Left lobe of liver (tissue), 2 donors: Measurements from ENCODE around the gene CAV1. TPM values are rescaled to one million over a fixed set of nuclear protein-coding genes. Genes with fewer than 3 reads are reported as not detected.

Source experiments
- ATAC-seq: fragments of 200-7000 bp; cut with Tn5 transposase; one replicate; pipeline ENCODE4 v1.9.1; 2020; ENCODE audit warnings: mild to moderate bottlenecking, moderate library complexity
- DNase-seq: peaks from one replicate; pipeline ENCODE4 v3.0.0-alpha.2; 2020; ENCODE audit warnings: low spot score
- total RNA-seq: library from RNA; stranded (reverse); gene quantifications from one replicate; pipeline ENCODE4 v1.2.1, GENCODE V29; 2021
- donor health status: DM: no; HTN: no; CAD: no; lungs with moderate emphysema.
- donor health status: DM: no; HTN: yes; CAD: no.

The CAV1 gene
- total RNA-seq, 1 donor from 2014 or later, result 9.3 TPM

- ATAC-seq (no peak), DNase-seq (no peak)
Measured at GRCh38 chr7:116597384-116597783, 72.5 kb downstream of the CAV1 start.

- peak; percentile 62 for DNase-seq
Measured at GRCh38 chr7:116598278-116598677, 73.4 kb downstream of the CAV1 start.

GRCh38 chr7:116598861-116599260, 74.0 kb downstream of the CAV1 start:
- no peak for ATAC-seq
- DNase-seq, result no peak

More at GRCh38 chr7:116598278-116598677, 73.4 kb downstream of the CAV1 start:
- peak; percentile 100 for ATAC-seq

GRCh38 chr7:116601426-116601825, 76.6 kb downstream of the CAV1 start:
- no peak for DNase-seq
- no peak for ATAC-seq

- DNase-seq (no peak), ATAC-seq (no peak)
Measured at GRCh38 chr7:116607299-116607698, 82.5 kb downstream of the CAV1 start.

- ATAC-seq, result no peak
Measured at GRCh38 chr7:116610210-116610609, 85.4 kb downstream of the CAV1 start.

GRCh38 chr7:116610721-116611120, 85.9 kb downstream of the CAV1 start:
- ATAC-seq (no peak), DNase-seq (no peak)

More at GRCh38 chr7:116610210-116610609, 85.4 kb downstream of the CAV1 start:
- no peak for DNase-seq

Other genes starting within 250 kb of the CAV1 start
- gene CAV2, start 25.3 kb upstream of the CAV1 start, total RNA-seq, result 28.4 TPM
- gene MET, start 147.2 kb downstream of the CAV1 start, total RNA-seq, result 32.2 TPM